GM12872 (cell line): ENCODE results near the gene AKAP13.

Experiments used
- TF ChIP-seq, protein P1 (sequence below): IDR thresholded peaks from 3 replicates; pipeline ENCODE4 v1.5.1; 2011; ENCODE audit warnings: low read depth, mild to moderate bottlenecking, low read length, moderate library complexity; ENCODE audit not compliant: insufficient read depth

The AKAP13 gene

DNA sequence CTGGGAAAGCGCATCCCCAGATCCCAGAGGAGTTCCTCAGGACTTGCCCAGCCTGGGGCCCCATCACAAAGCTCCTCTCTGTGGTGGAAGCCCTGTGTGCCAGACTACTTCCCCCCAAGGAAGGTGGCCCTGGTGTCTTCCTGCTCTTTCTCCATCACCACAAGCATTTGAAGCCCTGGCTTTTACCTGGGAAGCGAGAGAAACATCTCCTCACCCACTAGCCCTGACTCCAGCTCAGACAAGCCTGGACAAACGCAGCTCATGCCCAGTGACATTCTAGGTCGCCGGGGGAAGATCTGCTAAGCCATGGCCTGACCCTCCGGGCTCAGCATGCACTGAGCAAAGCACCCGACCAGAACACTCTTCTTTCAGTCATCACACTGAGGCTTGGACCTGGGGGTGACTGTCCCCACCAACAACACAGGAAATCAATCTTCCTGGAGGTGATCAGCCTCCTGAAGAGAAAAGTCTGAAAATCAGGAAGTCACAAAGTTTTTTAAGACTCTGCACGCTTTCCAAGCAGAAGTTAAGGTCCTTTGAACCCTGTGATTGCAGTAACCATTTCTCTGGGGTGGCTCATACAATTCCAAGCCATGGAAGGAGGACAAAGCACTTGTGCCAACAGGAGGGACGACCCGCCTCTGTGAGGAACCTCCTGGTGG lies 373.5 kb downstream of the AKAP13 start:
- TF ChIP-seq, protein P1, sequence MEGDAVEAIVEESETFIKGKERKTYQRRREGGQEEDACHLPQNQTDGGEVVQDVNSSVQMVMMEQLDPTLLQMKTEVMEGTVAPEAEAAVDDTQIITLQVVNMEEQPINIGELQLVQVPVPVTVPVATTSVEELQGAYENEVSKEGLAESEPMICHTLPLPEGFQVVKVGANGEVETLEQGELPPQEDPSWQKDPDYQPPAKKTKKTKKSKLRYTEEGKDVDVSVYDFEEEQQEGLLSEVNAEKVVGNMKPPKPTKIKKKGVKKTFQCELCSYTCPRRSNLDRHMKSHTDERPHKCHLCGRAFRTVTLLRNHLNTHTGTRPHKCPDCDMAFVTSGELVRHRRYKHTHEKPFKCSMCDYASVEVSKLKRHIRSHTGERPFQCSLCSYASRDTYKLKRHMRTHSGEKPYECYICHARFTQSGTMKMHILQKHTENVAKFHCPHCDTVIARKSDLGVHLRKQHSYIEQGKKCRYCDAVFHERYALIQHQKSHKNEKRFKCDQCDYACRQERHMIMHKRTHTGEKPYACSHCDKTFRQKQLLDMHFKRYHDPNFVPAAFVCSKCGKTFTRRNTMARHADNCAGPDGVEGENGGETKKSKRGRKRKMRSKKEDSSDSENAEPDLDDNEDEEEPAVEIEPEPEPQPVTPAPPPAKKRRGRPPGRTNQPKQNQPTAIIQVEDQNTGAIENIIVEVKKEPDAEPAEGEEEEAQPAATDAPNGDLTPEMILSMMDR = no peak

DNA sequence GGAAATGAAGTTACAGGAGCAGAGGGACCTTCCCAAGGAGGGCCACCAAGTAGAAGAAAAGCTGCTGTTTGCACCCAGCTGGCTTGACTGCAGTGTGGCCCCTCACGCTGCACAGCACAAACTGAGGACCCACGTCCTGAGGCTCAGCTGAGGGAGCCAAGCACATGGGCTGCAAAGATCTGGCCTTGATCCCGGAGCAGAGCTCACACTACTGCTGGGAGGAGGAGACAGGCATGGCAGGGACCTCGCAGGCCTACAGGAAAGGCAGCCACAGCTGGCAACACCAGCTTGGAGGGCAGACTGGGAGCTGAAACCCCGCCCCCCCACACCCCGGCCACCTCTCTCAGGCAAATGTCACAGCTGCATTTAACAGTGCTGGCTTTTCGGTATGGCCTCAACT lies 374.6 kb downstream of the AKAP13 start:
- TF ChIP-seq, protein P1 = no peak

DNA sequence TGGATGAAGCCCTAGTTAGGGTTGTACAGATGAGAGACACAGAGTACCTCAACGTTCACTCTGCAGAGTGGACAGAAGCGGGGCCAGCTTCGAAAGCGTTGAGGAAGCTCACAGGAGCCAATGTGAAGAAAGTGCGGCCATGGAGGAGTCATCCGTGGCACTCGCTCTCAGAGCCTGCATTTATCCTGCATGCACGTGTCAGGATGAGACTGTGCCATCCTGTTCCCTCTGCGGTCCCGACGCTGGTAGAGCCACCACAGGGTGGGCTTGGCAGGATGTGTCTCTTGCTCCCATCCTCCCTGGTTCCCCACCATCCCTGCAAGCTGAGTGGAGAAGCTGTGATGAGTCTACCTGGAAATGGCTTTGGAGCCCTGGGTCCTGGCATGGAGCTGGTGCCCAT lies 375.1 kb downstream of the AKAP13 start:
- TF ChIP-seq, protein P1 = no peak

DNA sequence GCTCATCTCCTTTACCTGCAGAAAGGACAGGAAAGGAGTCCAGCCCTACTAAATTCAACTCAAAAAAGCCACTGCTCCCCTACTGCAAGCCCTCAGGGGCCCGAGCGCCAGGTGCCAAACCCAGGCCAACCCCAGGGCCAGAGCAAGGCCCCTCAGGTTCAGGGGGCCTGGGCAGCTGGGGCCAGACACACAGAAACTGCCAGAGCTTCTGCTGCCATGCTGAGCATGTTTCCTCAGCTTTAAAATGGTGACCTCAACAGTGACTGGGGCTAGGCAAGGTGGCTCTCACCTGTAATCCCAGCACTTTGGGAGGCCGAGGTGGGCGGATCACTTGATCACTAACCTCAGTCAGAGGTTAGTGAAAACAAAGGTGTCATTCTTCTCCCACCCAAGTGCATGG lies 375.5 kb downstream of the AKAP13 start:
- TF ChIP-seq, protein P1 = no peak

DNA sequence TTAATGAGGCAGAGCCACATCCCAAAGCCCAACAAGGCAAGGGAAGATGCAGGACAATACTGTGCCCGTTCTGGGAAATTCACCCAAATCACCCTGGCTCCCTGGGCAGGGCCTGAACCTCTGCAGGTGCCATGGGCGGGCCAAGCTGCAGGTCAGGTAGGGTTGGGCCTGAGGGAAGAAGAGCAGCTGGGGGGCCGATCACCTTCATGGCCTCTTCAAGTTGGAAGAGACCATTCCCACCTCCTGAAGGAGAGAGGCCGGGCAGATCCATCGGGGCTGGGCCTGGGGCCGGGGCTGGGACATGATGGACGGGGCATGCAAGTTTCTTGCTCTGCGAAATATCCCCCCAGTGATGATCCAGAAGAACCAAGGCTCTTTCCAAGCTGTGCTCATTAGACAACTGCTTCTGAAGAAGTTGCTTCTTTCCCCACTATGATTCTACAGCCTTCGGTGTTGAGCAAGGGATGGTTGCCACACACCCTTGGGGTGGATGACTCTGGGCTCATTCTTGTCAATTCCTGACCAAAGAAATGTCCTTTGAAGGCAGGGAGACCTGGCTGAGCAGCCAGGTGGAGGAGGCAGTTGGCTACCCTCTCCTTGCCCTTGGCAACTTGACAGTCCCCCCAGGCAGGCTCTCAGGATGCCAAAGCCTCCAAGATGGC lies 376.1 kb downstream of the AKAP13 start:
- TF ChIP-seq, protein P1 = no peak

DNA sequence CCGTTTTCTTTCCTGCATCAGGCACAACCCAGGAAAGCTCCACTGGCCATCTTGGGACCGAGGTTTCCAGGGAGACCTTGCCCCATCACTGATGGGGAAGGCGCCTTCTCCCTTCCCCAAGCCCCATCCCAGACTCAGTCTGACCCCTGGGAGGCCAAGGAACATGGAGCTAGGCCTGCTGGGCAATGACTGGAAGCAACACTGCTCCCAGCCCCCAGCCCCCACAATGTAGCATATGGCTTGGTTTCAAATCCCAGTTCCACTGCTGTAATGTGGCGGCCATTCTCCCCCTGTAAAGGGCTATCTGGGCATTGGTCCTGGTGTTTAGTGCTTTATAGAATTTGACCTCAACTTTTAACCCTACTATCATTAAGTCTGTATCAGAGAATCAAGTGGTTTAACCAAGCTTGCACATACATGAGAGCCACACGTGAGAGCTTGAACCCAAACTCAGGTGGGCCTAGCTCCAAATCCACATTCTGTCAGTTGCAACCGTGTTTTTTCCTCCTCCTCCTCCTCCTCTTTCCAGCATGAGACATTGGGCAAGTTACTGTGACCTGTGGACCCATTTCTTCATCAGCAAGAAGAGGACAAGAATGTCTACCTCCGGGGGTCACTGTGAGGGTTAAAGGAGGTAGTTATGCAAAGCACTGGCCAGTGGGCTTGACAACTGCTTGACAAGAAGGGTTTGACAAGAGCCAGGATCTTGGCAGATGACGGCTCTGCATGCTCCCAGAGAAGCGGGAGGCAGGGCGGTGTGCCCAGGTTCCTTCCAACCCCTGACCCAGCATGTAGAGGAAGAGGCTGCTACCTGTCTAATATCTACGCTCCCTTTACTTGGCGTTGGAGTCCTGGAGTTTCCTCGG lies 376.9 kb downstream of the AKAP13 start:
- TF ChIP-seq, protein P1 = no peak

DNA sequence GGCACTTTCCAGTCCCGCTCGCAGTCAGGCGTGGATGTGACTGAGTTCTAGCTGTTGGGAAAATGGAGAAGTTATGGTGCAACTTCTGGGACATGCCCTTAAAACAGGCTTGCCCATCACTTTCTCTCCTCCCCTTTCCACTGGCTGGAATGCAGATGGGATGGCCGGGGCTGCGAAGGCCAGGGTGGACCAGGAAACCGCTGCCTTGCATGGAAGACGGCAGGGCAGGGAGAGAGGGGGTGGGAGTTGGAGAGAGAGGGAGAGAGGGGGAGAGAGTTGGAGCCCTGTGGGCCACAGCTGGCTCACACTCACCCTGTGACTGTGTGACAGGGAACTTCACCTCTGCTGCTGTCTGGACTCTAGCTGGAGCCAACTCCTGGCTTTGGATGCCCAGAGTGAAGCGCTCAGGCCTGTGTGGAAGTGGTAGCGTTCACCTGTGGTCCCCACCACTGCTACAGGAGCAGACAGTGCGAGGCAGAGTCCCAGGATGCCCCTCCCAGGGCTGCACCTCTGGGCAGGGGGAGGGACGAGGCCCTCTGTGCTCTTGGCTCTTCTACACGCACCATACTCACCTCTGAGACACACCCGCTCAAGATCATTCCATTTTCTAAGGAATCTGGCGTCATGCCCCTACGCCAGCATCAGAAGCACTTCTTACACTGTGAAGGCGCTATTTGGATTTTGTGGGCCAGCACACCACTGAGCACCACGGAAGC lies 377.7 kb downstream of the AKAP13 start:
- TF ChIP-seq, protein P1 = no peak
